ENCODE measurements around the gene STIM2. TPM values are rescaled to one million over a fixed set of nuclear protein-coding genes. Genes with fewer than 3 reads are reported as not detected.
"Not testable (repeated sequence)": the region's sequence is repeated elsewhere in the genome, so short reads cannot be mapped to it uniquely, and the experiment has no call there.

Gene STIM2
- total RNA-seq, 4 donors from 2014 or later: 17.2 to 71.4 (median 20.7) TPM

GRCh38 chr4:26820346-26820745, 40.3 kb upstream of the STIM2 start:
- 93 to 94% methylated on average over 1 of the region's 1 CpG for WGBS, 2 donors (ENCODE audit: low coverage in 1 of 2)
- no peak for DNase-seq

GRCh38 chr4:26821031-26821430, 39.6 kb upstream of the STIM2 start:
- Histone ChIP-seq H3K27me3 (no peaks in the 10 kb centered on the region), H3K4me3 (no peak overlapping the region), H3K9me3 (no peaks in the 10 kb centered on the region), H3K27ac (no peak overlapping the region), H3K4me1 (peaks cover 0 to 10% (median 3%) of the 10 kb centered on the region in 4 donors), H3K36me3 (no peaks in the 10 kb centered on the region)
- in situ Hi-C loops (cut with MboI; ENCODE audit: low pct_ligation_motif_present in 1 of 4, low pct_unique_long_range_greater_than_20kb in 1 of 4, low sequenced_read_pairs in 3 of 4) (no loop called here), intact Hi-C loops (cut with DNase I; ENCODE audit: low total_unique reads) (no loop called here)
- WGBS, 2 donors (ENCODE audit: low coverage in 1 of 2): 84 to 96% methylated on average over 3 of the region's 3 CpGs
- DNase-seq: no peak
- TF ChIP-seq CTCF (IDR thresholded peaks at IDR 0.05) (no peak), POLR2A (IDR thresholded peaks at IDR 0.05) (no peak), EP300 (IDR thresholded peaks at IDR 0.05; ENCODE audit: low read depth) (no peak), POLR2AphosphoS5 (IDR thresholded peaks at IDR 0.05) (no peak)

More at GRCh38 chr4:26820346-26820745, 40.3 kb upstream of the STIM2 start:
- intact Hi-C loops (cut with DNase I; ENCODE audit: low total_unique reads) (no loop called here), in situ Hi-C loops (cut with MboI; ENCODE audit: low pct_ligation_motif_present in 1 of 4, low pct_unique_long_range_greater_than_20kb in 1 of 4, low sequenced_read_pairs in 3 of 4) (no loop called here)
- Histone ChIP-seq H3K27ac (no peak overlapping the region), H3K36me3 (no peaks in the 10 kb centered on the region), H3K27me3 (no peaks in the 10 kb centered on the region), H3K4me3 (no peak overlapping the region), H3K4me1 (peaks cover 0 to 10% (median 3%) of the 10 kb centered on the region in 4 donors), H3K9me3 (no peaks in the 10 kb centered on the region)
- TF ChIP-seq POLR2A (IDR thresholded peaks at IDR 0.05) (no peak), EP300 (IDR thresholded peaks at IDR 0.05; ENCODE audit: low read depth) (no peak), POLR2AphosphoS5 (IDR thresholded peaks at IDR 0.05) (no peak), CTCF (IDR thresholded peaks at IDR 0.05) (no peak)

GRCh38 chr4:26821677-26822503, 38.8 kb upstream of the STIM2 start:
- peaks cover 0 to 18% (median 3%) of the 10 kb centered on the region in 4 donors for H3K4me1 ChIP-seq
- H3K4me3 ChIP-seq: no peak overlapping the region
- in situ Hi-C loops (cut with MboI; ENCODE audit: low pct_ligation_motif_present in 1 of 4, low pct_unique_long_range_greater_than_20kb in 1 of 4, low sequenced_read_pairs in 3 of 4): no loop called here
- H3K9me3 ChIP-seq: no peaks in the 10 kb centered on the region
- 69% methylated on average over 6 to 11 of the region's 11 CpGs for WGBS, 2 donors (ENCODE audit: low coverage in 1 of 2)
- no peaks in the 10 kb centered on the region for H3K36me3 ChIP-seq
- H3K27ac ChIP-seq: peak overlapping the region in 3 of 4 donors; percentile 19 to 45 (median 28)
- DNase-seq: no peak
- intact Hi-C loops (cut with DNase I; ENCODE audit: low total_unique reads): no loop called here
- H3K27me3 ChIP-seq: no peaks in the 10 kb centered on the region
- TF ChIP-seq POLR2AphosphoS5 (IDR thresholded peaks at IDR 0.05) (no peak), EP300 (IDR thresholded peaks at IDR 0.05; ENCODE audit: low read depth) (no peak), CTCF (IDR thresholded peaks at IDR 0.05) (no peak), POLR2A (IDR thresholded peaks at IDR 0.05) (no peak)

GRCh38 chr4:26822546-26822945, 38.1 kb upstream of the STIM2 start:
- in situ Hi-C loops (cut with MboI; ENCODE audit: low pct_ligation_motif_present in 1 of 4, low pct_unique_long_range_greater_than_20kb in 1 of 4, low sequenced_read_pairs in 3 of 4) (no loop called here), intact Hi-C loops (cut with DNase I; ENCODE audit: low total_unique reads) (no loop called here)
- 50 to 59% methylated on average over 6 of the region's 6 CpGs for WGBS, 2 donors (ENCODE audit: low coverage in 1 of 2)
- Histone ChIP-seq H3K9me3 (no peaks in the 10 kb centered on the region), H3K27ac (peak overlapping the region in 3 of 4 donors; percentile 4 to 45 (median 19)), H3K4me1 (peaks cover 0 to 20% (median 4%) of the 10 kb centered on the region in 4 donors), H3K4me3 (no peak overlapping the region), H3K27me3 (no peaks in the 10 kb centered on the region), H3K36me3 (no peaks in the 10 kb centered on the region)
- no peak for TF ChIP-seq EP300 (IDR thresholded peaks at IDR 0.05; ENCODE audit: low read depth)
- no peak for TF ChIP-seq POLR2AphosphoS5 (IDR thresholded peaks at IDR 0.05)
- no peak for TF ChIP-seq CTCF (IDR thresholded peaks at IDR 0.05)
- TF ChIP-seq POLR2A (IDR thresholded peaks at IDR 0.05): no peak
- DNase-seq: no peak

GRCh38 chr4:26822974-26823373, 37.7 kb upstream of the STIM2 start:
- H3K4me3 ChIP-seq; in situ Hi-C loops (cut with MboI; ENCODE audit: low pct_ligation_motif_present in 1 of 4, low pct_unique_long_range_greater_than_20kb in 1 of 4, low sequenced_read_pairs in 3 of 4); H3K9me3 ChIP-seq; DNase-seq; intact Hi-C loops (cut with DNase I; ENCODE audit: low total_unique reads); H3K27me3 ChIP-seq; H3K36me3 ChIP-seq: not testable (repeated sequence)
- H3K27ac ChIP-seq: peak overlapping the region in 3 of 4 donors; percentile 4 to 45 (median 19)
- 89 to 92% methylated on average over 6 of the region's 6 CpGs for WGBS, 2 donors (ENCODE audit: low coverage in 1 of 2)
- H3K4me1 ChIP-seq: peaks cover 0 to 20% (median 4%) of the 10 kb centered on the region in 4 donors

Measured in transverse colon (tissue), 4 donors.